ENCODE measurements around the gene DENND1C.

- TF ChIP-seq CTCF (IDR thresholded peaks at IDR 0.05 in 4 of 5, conservative IDR thresholded peaks at IDR 0.05 in 1 of 5), result no peak
- no peak for TF ChIP-seq POLR2A (IDR thresholded peaks at IDR 0.05)
Observed at GRCh38 chr19:6471076-6471475, 10.5 kb downstream of the DENND1C start.

All from gastrocnemius medialis (tissue), 4 donors.